Loucy (cell line): ENCODE measurements around the gene CTH.

ENCODE experiments used
- H2AFZ ChIP-seq: fragments of 200-600 bp; sonication (generic); 2 replicates; pipeline ENCODE4 v1.6.0; 2016; ENCODE audit warnings: antibody characterized with exemption, mild to moderate bottlenecking, low read length, moderate library complexity
- H3F3A ChIP-seq: fragments of 200-600 bp; 2 replicates; pipeline ENCODE4 v1.6.0; 2016; ENCODE audit warnings: antibody characterized with exemption, low read depth, mild to moderate bottlenecking
- H3K27me3 ChIP-seq: fragments of 200-600 bp; sonication (generic); 2 replicates; pipeline ENCODE4 v1.6.1; 2014; ENCODE audit warnings: low read length, mild to moderate bottlenecking; ENCODE audit not compliant: insufficient read depth, poor library complexity, severe bottlenecking
- H3K36me3 ChIP-seq: fragments of 200-600 bp; sonication (generic); 2 replicates; pipeline ENCODE4 v1.6.1; 2016; ENCODE audit warnings: low read length; ENCODE audit not compliant: insufficient read depth
- H3K4me1 ChIP-seq: fragments of 200-600 bp; sonication (generic); 2 replicates; pipeline ENCODE4 v1.5.1; 2014; ENCODE audit warnings: low read length, mild to moderate bottlenecking; ENCODE audit not compliant: insufficient read depth, poor library complexity, severe bottlenecking
- H3K4me2 ChIP-seq: fragments of 200-600 bp; sonication (generic); 2 replicates; pipeline ENCODE4 v1.6.0; 2014; ENCODE audit warnings: antibody characterized with exemption, low read length, low read depth, mild to moderate bottlenecking; ENCODE audit not compliant: poor library complexity, severe bottlenecking
- H3K4me3 ChIP-seq: fragments of 200-600 bp; sonication (generic); 2 replicates; pipeline ENCODE4 v1.5.1; 2014; ENCODE audit warnings: low read length, mild to moderate bottlenecking, mixed read lengths; ENCODE audit not compliant: poor library complexity, severe bottlenecking
- H3K79me2 ChIP-seq: fragments of 200-600 bp; sonication (generic); 2 replicates; pipeline ENCODE4 v1.6.1; 2014; ENCODE audit warnings: low read length; ENCODE audit not compliant: insufficient read depth
- H3K9ac ChIP-seq: fragments of 200-600 bp; sonication (generic); 2 replicates; pipeline ENCODE4 v1.6.0; 2014; ENCODE audit warnings: mild to moderate bottlenecking, low read depth, low read length, moderate library complexity; ENCODE audit not compliant: poor library complexity, severe bottlenecking
- H3K9me2 ChIP-seq: fragments of 200-600 bp; sonication (generic); replicated peaks from 2 replicates; pipeline ENCODE4 v1.6.1; 2016; ENCODE audit warnings: low read depth, low read length, mixed read lengths
- H3K9me3 ChIP-seq: fragments of 200-600 bp; sonication (generic); 2 replicates; pipeline ENCODE4 v1.6.1; 2014; ENCODE audit warnings: mild to moderate bottlenecking, antibody characterized with exemption, low read length, low read depth; ENCODE audit not compliant: insufficient read depth
- H4K20me1 ChIP-seq: fragments of 200-600 bp; sonication (generic); 2 replicates; pipeline ENCODE4 v1.6.0; 2014; ENCODE audit warnings: antibody characterized with exemption, low read length, mild to moderate bottlenecking; ENCODE audit not compliant: insufficient read depth, poor library complexity, severe bottlenecking
- CTCF ChIP-seq: fragments of 200-600 bp; sonication (generic); conservative IDR thresholded peaks from 2 replicates; pipeline ENCODE4 v1.5.1; 2014; ENCODE audit warnings: mild to moderate bottlenecking, antibody characterized with exemption, low read length
- EZH2phosphoT487 ChIP-seq: fragments of 200-600 bp; IDR thresholded peaks from 2 replicates; pipeline ENCODE4 v1.6.1; 2018; ENCODE audit warnings: antibody characterized with exemption, mild to moderate bottlenecking, moderate library complexity, borderline replicate concordance

The CTH gene

DNA sequence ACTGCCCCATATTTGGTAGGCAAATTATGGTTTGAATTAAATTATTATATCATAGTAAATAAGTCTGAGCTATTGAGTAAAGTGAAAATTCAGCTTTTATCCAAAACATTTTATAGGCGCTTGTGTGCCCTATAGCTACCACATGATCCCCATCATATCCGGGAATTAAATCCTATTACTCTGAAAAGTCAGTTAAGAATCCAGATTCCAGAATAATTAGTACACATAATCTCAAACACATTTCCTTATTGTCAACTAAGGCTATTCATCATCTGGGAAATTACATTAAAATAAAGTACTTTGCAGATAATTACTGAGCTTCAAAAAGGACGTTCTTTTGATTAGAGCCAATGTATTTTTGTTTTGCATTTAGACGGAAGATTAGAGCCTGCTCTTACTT, 72.3 kb downstream of the CTH start:
- H3K79me2 ChIP-seq = no peaks in the 10 kb centered on the region
- no peaks in the 10 kb centered on the region for H3K9me3 ChIP-seq
- no peaks in the 10 kb centered on the region for H3K36me3 ChIP-seq
- no peak overlapping the region for H3K4me3 ChIP-seq
- no peak overlapping the region for H2AFZ ChIP-seq
- H3K4me1 ChIP-seq = no peaks in the 10 kb centered on the region
- H3K9ac ChIP-seq = no peak overlapping the region
- H3F3A ChIP-seq = no peaks in the 10 kb centered on the region
- no peaks in the 10 kb centered on the region for H4K20me1 ChIP-seq
- no peaks in the 10 kb centered on the region for H3K27me3 ChIP-seq
- TF ChIP-seq EZH2phosphoT487 (no peak), CTCF (no peak)
- no peak overlapping the region for H3K4me2 ChIP-seq
- no peaks in the 10 kb centered on the region for H3K9me2 ChIP-seq

DNA sequence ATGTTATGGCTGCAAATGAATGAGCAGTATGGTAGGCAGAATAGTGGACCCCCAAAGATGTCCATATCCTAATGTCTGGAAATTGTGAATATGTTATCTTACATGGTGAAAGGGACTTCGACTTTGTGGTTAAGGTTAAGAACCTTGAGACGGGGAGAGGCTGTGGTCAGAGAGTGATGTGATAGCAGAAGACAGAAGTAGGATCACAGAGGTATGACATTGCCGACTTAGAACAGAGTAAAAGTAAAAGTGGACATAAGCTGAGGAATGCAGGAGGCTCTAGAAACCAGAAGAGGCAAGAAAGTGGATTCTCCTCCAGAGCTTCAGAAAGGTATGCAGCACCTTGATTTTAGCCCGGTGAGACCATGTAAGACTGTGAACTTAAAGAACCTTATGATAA, 74.6 kb downstream of the CTH start:
- Histone ChIP-seq H3K27me3 (no peaks in the 10 kb centered on the region), H3K4me2 (no peak overlapping the region), H2AFZ (no peak overlapping the region), H3K36me3 (no peaks in the 10 kb centered on the region), H3K9ac (no peak overlapping the region), H3K9me3 (0 out of 2 replicates have a peak, but pooled peaks cover 9% of the 10 kb centered on the region), H3F3A (no peaks in the 10 kb centered on the region), H4K20me1 (no peaks in the 10 kb centered on the region), H3K4me3 (no peak overlapping the region), H3K4me1 (no peaks in the 10 kb centered on the region), H3K79me2 (no peaks in the 10 kb centered on the region), H3K9me2 (no peaks in the 10 kb centered on the region)
- TF ChIP-seq CTCF = no peak
- no peak for TF ChIP-seq EZH2phosphoT487

DNA sequence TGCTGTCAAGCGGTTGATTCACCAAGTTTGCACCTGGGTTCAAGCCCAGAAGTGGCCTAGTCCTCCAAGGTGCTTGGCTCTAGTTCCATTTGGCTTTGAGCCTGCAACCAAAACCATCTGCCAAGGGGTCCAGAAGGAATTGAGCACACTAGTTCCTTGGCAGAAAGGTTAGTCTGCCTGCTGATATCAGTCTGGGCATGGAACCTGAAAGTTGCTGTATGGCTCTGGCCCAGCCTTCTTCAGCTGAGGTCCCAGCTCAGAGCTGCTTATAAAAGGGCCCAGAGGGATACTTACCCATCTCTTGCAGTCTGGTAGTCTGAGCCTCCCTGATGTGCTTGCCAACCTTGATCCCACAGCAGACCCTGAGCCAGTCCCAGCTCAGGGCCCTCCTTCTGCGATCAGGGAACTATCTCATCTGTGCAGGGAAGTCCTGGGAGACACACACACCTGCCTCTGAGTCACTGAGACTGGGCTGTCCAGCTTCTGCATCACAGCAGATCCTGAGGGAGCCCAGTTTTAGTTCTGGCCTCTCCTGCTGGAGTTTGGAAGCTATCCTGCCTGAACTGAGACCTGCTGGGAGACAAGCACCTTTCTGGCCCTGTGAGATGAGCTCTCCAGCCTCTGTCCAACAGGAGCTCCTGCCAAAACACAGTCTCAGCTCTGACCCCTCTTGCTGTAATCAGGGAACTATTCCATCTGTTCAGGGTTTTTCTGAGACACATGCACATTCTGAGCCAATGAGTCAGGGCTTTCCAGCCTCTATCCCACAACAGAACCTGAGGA, 75.8 kb downstream of the CTH start:
- Histone ChIP-seq H3K4me2 (no peak overlapping the region), H3K36me3 (no peaks in the 10 kb centered on the region), H3K79me2 (no peaks in the 10 kb centered on the region), H4K20me1 (no peaks in the 10 kb centered on the region), H3K4me1 (no peaks in the 10 kb centered on the region), H3K4me3 (no peak overlapping the region), H3K9me3 (0 out of 2 replicates have a peak, but pooled peaks cover 11% of the 10 kb centered on the region), H3K27me3 (no peaks in the 10 kb centered on the region), H3K9ac (no peak overlapping the region), H2AFZ (peak overlapping the region; percentile 62; the same call in 1 of the 2 replicates), H3F3A (no peaks in the 10 kb centered on the region), H3K9me2 (no peaks in the 10 kb centered on the region)
- no peak for TF ChIP-seq CTCF
- no peak for TF ChIP-seq EZH2phosphoT487
